ENCODE data around the gene PCDHA4. TPM values are rescaled to one million over a fixed set of nuclear protein-coding genes. Genes with fewer than 3 reads are reported as not detected.

The PCDHA4 gene
- total RNA-seq, 4 donors from 2014 or later: 0.79 to 7.9 (median 2.4) TPM

GRCh38 chr5:140855772-140856674 is 49.2 kb downstream of the PCDHA4 start, which contains the start of gene PCDHA10:
Gene PCDHA10 (plus strand): TSS chr5:140855897. CDS start chr5:140856049, 152 bp downstream.
- TF ChIP-seq CTCF (IDR thresholded peaks at IDR 0.05) (no peak), EP300 (IDR thresholded peaks at IDR 0.05; ENCODE audit: low read depth) (no peak), POLR2A (IDR thresholded peaks at IDR 0.05) (no peak), POLR2AphosphoS5 (IDR thresholded peaks at IDR 0.05) (no peak)
- Histone ChIP-seq H3K9me3 (peaks cover 15 to 21% of the 10 kb centered on the region in 2 donors), H3K36me3 (no peaks in the 10 kb centered on the region), H3K27ac (no peak within 1 kb of the TSS), H3K4me1 (no peaks in the 10 kb centered on the region), H3K27me3 (peaks cover 4% of the 10 kb centered on the region), H3K4me3 (peak within 1 kb of the TSS in 1 of 4 donors; percentile 4)
- 52 to 64% methylated on average over 20 to 44 of the region's 44 CpGs for whole genome bisulfite sequencing, 2 donors (ENCODE audit: low coverage in 1 of 2)
- DNase-seq: no peak
- in situ Hi-C loops (cut with MboI; ENCODE audit: low pct_ligation_motif_present in 1 of 4, low pct_unique_long_range_greater_than_20kb in 1 of 4, low sequenced_read_pairs in 3 of 4): no loop called here
- intact Hi-C loops (cut with DNase I; ENCODE audit: low total_unique reads): no loop called here

DNA sequence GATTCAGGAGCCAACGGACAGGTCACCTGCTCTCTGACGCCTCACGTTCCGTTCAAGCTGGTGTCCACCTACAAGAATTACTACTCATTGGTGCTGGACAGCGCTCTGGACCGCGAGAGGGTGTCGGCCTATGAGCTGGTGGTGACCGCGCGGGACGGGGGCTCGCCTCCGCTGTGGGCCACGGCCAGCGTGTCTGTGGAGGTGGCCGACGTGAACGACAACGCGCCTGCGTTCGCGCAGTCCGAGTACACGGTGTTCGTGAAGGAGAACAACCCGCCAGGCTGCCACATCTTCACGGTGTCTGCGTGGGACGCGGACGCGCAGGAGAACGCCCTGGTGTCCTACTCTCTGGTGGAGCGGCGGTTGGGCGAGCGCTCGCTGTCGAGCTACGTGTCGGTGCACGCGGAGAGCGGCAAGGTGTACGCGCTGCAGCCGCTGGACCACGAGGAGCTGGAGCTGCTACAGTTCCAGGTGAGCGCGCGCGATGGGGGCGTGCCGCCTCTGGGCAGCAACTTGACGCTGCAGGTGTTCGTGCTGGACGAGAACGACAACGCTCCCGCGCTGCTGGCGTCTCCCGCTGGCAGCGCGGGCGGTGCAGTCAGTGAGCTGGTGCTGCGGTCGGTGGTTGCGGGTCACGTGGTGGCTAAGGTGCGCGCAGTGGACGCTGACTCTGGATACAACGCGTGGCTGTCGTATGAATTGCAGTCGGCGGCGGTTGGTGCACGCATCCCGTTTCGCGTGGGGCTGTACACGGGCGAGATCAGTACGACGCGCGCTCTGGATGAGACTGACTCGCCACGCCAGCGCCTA is 50.5 kb downstream of the PCDHA4 start:
- no peak for TF ChIP-seq POLR2A (IDR thresholded peaks at IDR 0.05)
- Histone ChIP-seq H3K9me3 (peaks cover 21% of the 10 kb centered on the region in 2 donors), H3K36me3 (no peaks in the 10 kb centered on the region), H3K4me1 (no peaks in the 10 kb centered on the region), H3K4me3 (no peak overlapping the region), H3K27me3 (peaks cover 4% of the 10 kb centered on the region), H3K27ac (no peak overlapping the region)
- no peak for DNase-seq
- WGBS, 2 donors (ENCODE audit: low coverage in 1 of 2): 81 to 94% methylated on average over 9 to 93 of the region's 94 CpGs
- intact Hi-C loops (cut with DNase I; ENCODE audit: low total_unique reads) (no loop called here), in situ Hi-C loops (cut with MboI; ENCODE audit: low pct_ligation_motif_present in 1 of 4, low pct_unique_long_range_greater_than_20kb in 1 of 4, low sequenced_read_pairs in 3 of 4) (no loop called here)

DNA sequence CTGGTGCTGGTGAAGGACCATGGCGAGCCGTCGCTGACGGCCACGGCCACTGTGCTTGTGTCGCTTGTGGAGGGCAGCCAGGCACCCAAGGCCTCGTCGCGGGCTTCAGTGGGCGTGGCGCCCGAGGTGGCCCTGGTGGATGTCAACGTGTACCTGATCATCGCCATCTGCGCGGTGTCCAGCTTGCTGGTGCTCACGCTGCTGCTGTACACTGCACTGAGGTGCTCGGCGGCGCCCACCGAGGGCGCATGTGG is 51.0 kb downstream of the PCDHA4 start:
- in situ Hi-C loops (cut with MboI; ENCODE audit: low pct_ligation_motif_present in 1 of 4, low pct_unique_long_range_greater_than_20kb in 1 of 4, low sequenced_read_pairs in 3 of 4): no loop called here
- H3K27ac ChIP-seq: no peak overlapping the region
- H3K27me3 ChIP-seq: peaks cover 4% of the 10 kb centered on the region

More for the DNA sequence above, 51.0 kb downstream of the PCDHA4 start:
- TF ChIP-seq CTCF (IDR thresholded peaks at IDR 0.05) (no peak), EP300 (IDR thresholded peaks at IDR 0.05; ENCODE audit: low read depth) (no peak), POLR2A (IDR thresholded peaks at IDR 0.05) (no peak), POLR2AphosphoS5 (IDR thresholded peaks at IDR 0.05) (no peak)
- Histone ChIP-seq H3K36me3 (no peaks in the 10 kb centered on the region), H3K4me1 (no peaks in the 10 kb centered on the region), H3K4me3 (no peak overlapping the region), H3K9me3 (peaks cover 20 to 21% of the 10 kb centered on the region in 2 donors)
- 88% methylated on average over 11 of the region's 22 CpGs; no CpG with 5 or more reads in 1 of the 2 donors for WGBS, 2 donors (ENCODE audit: low coverage in 1 of 2)
- intact Hi-C loops (cut with DNase I; ENCODE audit: low total_unique reads): no loop called here
- no peak for DNase-seq
